ENCODE measurements around the gene PRH2. TPM values are rescaled to one million over a fixed set of nuclear protein-coding genes. Genes with fewer than 3 reads are reported as not detected.

The PRH2 gene
- total and polyA plus RNA-seq, 12 donors = not detected

DNA sequence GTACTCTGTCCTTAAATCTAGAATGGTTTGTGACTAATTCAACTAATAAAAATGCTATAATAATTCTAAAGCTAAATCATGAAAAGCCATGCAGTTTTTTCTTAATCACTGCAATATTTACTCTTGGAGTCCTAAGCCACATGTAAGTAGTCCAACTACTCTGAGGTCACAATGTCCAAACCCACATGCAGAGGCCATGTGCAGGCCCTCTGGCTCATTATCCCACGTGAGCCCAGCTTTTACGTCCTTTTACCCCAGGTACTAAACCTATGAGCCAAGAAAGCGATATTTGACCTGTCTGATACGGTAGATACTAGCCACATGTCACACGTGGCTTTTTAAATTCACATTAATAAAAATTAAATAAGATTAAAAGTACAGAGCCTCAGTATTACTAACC, 32.2 kb upstream of the PRH2 start:
- TF ChIP-seq, protein P1, sequence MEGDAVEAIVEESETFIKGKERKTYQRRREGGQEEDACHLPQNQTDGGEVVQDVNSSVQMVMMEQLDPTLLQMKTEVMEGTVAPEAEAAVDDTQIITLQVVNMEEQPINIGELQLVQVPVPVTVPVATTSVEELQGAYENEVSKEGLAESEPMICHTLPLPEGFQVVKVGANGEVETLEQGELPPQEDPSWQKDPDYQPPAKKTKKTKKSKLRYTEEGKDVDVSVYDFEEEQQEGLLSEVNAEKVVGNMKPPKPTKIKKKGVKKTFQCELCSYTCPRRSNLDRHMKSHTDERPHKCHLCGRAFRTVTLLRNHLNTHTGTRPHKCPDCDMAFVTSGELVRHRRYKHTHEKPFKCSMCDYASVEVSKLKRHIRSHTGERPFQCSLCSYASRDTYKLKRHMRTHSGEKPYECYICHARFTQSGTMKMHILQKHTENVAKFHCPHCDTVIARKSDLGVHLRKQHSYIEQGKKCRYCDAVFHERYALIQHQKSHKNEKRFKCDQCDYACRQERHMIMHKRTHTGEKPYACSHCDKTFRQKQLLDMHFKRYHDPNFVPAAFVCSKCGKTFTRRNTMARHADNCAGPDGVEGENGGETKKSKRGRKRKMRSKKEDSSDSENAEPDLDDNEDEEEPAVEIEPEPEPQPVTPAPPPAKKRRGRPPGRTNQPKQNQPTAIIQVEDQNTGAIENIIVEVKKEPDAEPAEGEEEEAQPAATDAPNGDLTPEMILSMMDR (IDR thresholded peaks at IDR 0.05) = no peak
- peaks cover 0 to 4% (median 0%) of the 10 kb centered on the region in 11 donors for H3K9me3 ChIP-seq
- no peak overlapping the region for H3K4me3 ChIP-seq
- H3K27ac ChIP-seq = no peak overlapping the region
- no peaks in the 10 kb centered on the region for H3K4me1 ChIP-seq
- DNase-seq = no peak
- intact Hi-C loops (cut with DNase I) = no loop called here
- 93 to 98% methylated on average over 5 of the region's 5 CpGs for WGBS, 2 donors
- peaks cover 0 to 7% (median 0%) of the 10 kb centered on the region in 9 donors for H3K36me3 ChIP-seq
- H3K27me3 ChIP-seq = no peaks in the 10 kb centered on the region
- ATAC-seq = no peak

DNA sequence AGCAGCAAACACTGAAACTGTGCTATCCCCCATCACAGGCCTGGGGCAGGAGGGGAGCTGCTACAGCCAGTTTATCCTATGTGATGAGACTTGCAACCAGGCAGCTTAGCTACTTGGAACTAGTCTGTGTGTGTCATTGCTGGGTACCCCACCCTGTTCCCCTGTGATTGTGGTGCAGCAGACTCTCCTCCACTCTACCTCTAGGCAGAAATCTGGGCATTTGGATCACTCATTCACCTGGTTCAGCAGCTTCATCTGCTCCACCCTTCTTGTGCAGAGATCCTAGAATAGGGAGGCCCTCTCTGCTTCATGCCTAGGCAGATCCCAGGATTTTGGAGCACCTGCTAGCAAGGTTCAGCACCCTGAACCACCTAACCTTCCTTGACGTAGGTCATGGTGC, 28.5 kb upstream of the PRH2 start:
- 95 to 98% methylated on average over 1 of the region's 1 CpG for WGBS, 2 donors
- intact Hi-C loops (cut with DNase I) = no loop called here

DNA sequence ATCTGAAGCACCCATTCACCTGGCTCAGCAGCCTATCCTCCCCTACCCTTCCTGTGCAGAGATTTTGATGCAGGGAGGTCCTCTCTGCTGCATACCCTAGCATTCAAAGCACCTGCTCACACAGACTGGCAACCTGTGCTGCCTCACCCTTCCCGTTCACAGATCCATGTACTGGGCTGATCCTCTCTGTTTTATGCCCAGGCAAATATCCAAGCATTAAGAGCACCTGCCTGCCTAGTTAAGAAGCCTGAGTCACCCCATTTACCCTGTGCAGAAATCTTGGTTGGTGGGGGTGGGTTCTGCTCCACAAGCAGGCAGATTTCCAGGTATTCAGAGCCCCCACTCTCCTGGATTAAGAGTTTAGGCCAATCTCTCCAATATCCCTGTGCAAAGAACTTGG, 28.1 kb upstream of the PRH2 start:
- peaks cover 0 to 45% (median 30%) of the 10 kb centered on the region in 11 donors for H3K9me3 ChIP-seq
- intact Hi-C loops (cut with DNase I) = no loop called here

More for the DNA sequence above, 28.5 kb upstream of the PRH2 start:
- Histone ChIP-seq H3K9me3 (peaks cover 0 to 41% (median 30%) of the 10 kb centered on the region in 11 donors), H3K4me3 (no peak overlapping the region), H3K27me3 (no peaks in the 10 kb centered on the region), H3K4me1 (no peaks in the 10 kb centered on the region), H3K27ac (no peak overlapping the region), H3K36me3 (peaks cover 0 to 17% (median 0%) of the 10 kb centered on the region in 9 donors)
- no peak for DNase-seq
- TF ChIP-seq, protein P1 (IDR thresholded peaks at IDR 0.05) = no peak
- ATAC-seq = no peak

DNA sequence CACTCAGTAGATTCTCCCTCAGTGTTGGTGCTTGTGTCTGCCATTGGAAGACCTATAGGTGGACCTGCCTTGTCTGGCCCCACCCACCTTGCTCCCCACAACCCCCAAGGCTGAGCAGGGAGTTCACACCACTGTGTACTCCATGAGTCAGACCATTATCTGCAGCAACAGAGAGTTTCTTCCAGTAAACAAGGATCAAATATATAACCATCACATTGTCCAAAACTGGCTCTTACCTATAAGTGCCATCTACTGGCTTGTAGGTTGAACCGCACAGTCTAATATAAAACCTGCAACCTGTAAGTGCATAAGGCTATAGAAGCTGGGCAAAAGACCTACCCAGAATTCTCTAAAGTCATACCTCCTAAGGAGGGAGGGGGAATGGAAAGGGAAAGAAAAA, 27.6 kb upstream of the PRH2 start:
- H3K27me3 ChIP-seq = no peaks in the 10 kb centered on the region

More for the DNA sequence above, 28.1 kb upstream of the PRH2 start:
- Histone ChIP-seq H3K27ac (no peak overlapping the region), H3K4me3 (no peak overlapping the region), H3K36me3 (peaks cover 0 to 21% (median 0%) of the 10 kb centered on the region in 9 donors), H3K4me1 (no peaks in the 10 kb centered on the region), H3K27me3 (no peaks in the 10 kb centered on the region)
- ATAC-seq (no peak), DNase-seq (no peak)
- 100% methylated on average over 1 of the region's 1 CpG for WGBS, 2 donors
- TF ChIP-seq, protein P1 (IDR thresholded peaks at IDR 0.05) = no peak

More for the DNA sequence above, 27.6 kb upstream of the PRH2 start:
- Histone ChIP-seq H3K4me1 (no peaks in the 10 kb centered on the region), H3K36me3 (peaks cover 0 to 22% (median 0%) of the 10 kb centered on the region in 9 donors), H3K4me3 (no peak overlapping the region), H3K9me3 (peaks cover 0 to 50% (median 30%) of the 10 kb centered on the region in 11 donors), H3K27ac (no peak overlapping the region)
- 99 to 100% methylated on average over 1 of the region's 1 CpG for whole genome bisulfite sequencing, 2 donors
- intact Hi-C loops (cut with DNase I) = no loop called here
- no peak for ATAC-seq
- TF ChIP-seq, protein P1 (IDR thresholded peaks at IDR 0.05) = no peak
- DNase-seq = no peak
